Left lung (tissue), 10 donors: ENCODE results near the gene SPIB. TPM values are rescaled to one million over a fixed set of nuclear protein-coding genes. Genes with fewer than 3 reads are reported as not detected.

ENCODE experiments used
- ATAC-seq: fragments of 200-7000 bp; cut with Tn5 transposase; one replicate; pipeline ENCODE4 v1.9.1; 2020; ENCODE audit warnings: moderate library complexity
- DNase-seq, 4 donors: peaks; one replicate each; pipeline ENCODE4 v3.0.0-alpha.2; 2013 to 2020
- H3K27ac ChIP-seq, 2 donors: fragments of 200-600 bp; sonication (generic) in 1 of 2; one replicate each; pipeline versions ENCODE4 v1.5.0 to v1.8.0; 2020 to 2021
- H3K27me3 ChIP-seq, 2 donors: fragments of 200-600 bp; sonication (generic) in 1 of 2; one replicate each; pipeline versions ENCODE4 v1.5.0 to v1.8.0; 2020 to 2021
- H3K36me3 ChIP-seq, 2 donors: fragments of 200-600 bp; sonication (generic) in 1 of 2; one replicate each; pipeline versions ENCODE4 v1.5.0 to v1.8.0; 2020 to 2021
- H3K4me1 ChIP-seq, 2 donors: fragments of 200-600 bp; one replicate each; pipeline ENCODE4 v1.8.0; 2021
- H3K4me3 ChIP-seq, 2 donors: fragments of 200-600 bp; sonication (generic) in 1 of 2; one replicate each; pipeline versions ENCODE4 v1.5.0 to v1.8.0; 2020 to 2021; ENCODE audit warnings: mild to moderate bottlenecking in 1 of 2
- H3K9me3 ChIP-seq, 2 donors: fragments of 200-600 bp; sonication (generic) in 1 of 2; one replicate each; pipeline versions ENCODE4 v1.5.0 to v1.8.0; 2020 to 2021
- CTCF ChIP-seq, 2 donors: fragments of 200-600 bp; sonication (generic) in 1 of 2; IDR thresholded peaks; one replicate each; pipeline versions ENCODE4 v1.5.0 to v1.8.0; 2021; ENCODE audit warnings: antibody characterized with exemption in 2 of 2
- intact Hi-C, 2 donors: fragments of 100-400 bp; cut with DNase I; formaldehyde crosslinking; loops; one replicate each; pipeline versions ENCODE4 v1.11.2 to v1.14.2; 2022
- polyA plus RNA-seq, 6 donors: library from polyadenylated mRNA; unstranded; fragments of 120-200 nt; gene quantifications; one replicate each; pipeline ENCODE4 v1.2.1, GENCODE V29; 2013; ENCODE audit not compliant: insufficient read length in 6 of 6
- total RNA-seq, 2 donors: library from RNA; stranded (reverse); fragmentation: NEBNext Ultra II Directional; extraction: Animal tissue kit (Norgen Biotek cat#: 25700); gene quantifications; one replicate each; pipeline ENCODE4 v1.2.1, GENCODE V29; 2021
- donor health status: DM: no; HTN: yes; CAD: no.
- donor health status: DM: no; HTN: no; CAD: no.

Gene SPIB
- total and polyA plus RNA-seq, 8 donors, result 0.28 to 0.66 (median 0.51) TPM

GRCh38 chr19:50377517-50377916, 41.2 kb upstream of the SPIB start:
- Histone ChIP-seq H3K9me3 (no peaks in the 10 kb centered on the region), H3K36me3 (peaks cover 0 to 53% of the 10 kb centered on the region in 2 donors), H3K4me1 (peaks cover 4 to 36% of the 10 kb centered on the region in 2 donors), H3K4me3 (peak overlapping the region in 1 of 2 donors; percentile 88), H3K27me3 (no peaks in the 10 kb centered on the region), H3K27ac (no peak overlapping the region)
- DNase-seq, result no peak
- intact Hi-C loops, result no loop called here
- ATAC-seq, result no peak
- TF ChIP-seq CTCF (IDR thresholded peaks at IDR 0.05), result no peak

- H3K4me3 ChIP-seq, result no peak overlapping the region
- intact Hi-C loops, result no loop called here
- peaks cover 0 to 59% of the 10 kb centered on the region in 2 donors for H3K36me3 ChIP-seq
- H3K27me3 ChIP-seq, result no peaks in the 10 kb centered on the region
- H3K9me3 ChIP-seq, result no peaks in the 10 kb centered on the region
- H3K4me1 ChIP-seq, result peaks cover 4 to 38% of the 10 kb centered on the region in 2 donors
- DNase-seq, result no peak
- TF ChIP-seq CTCF (IDR thresholded peaks at IDR 0.05), result no peak
- ATAC-seq, result no peak
- H3K27ac ChIP-seq, result no peak overlapping the region
These were observed 40.4 kb upstream of the SPIB start for GRCh38 chr19:50378169-50378862.

GRCh38 chr19:50378863-50379236, 39.9 kb upstream of the SPIB start:
- H3K27ac ChIP-seq, result no peak overlapping the region
- peaks cover 4 to 43% of the 10 kb centered on the region in 2 donors for H3K4me1 ChIP-seq
- TF ChIP-seq CTCF (IDR thresholded peaks at IDR 0.05), result no peak
- no peaks in the 10 kb centered on the region for H3K9me3 ChIP-seq
- DNase-seq (no peak), ATAC-seq (no peak)
- intact Hi-C loops, result no loop called here
- H3K27me3 ChIP-seq, result no peaks in the 10 kb centered on the region
- peaks cover 0 to 59% of the 10 kb centered on the region in 2 donors for H3K36me3 ChIP-seq
- H3K4me3 ChIP-seq, result no peak overlapping the region

- H3K4me1 ChIP-seq, result peaks cover 4 to 46% of the 10 kb centered on the region in 2 donors
- no peak for DNase-seq
- H3K36me3 ChIP-seq, result peaks cover 0 to 59% of the 10 kb centered on the region in 2 donors
- H3K9me3 ChIP-seq, result no peaks in the 10 kb centered on the region
- no peak overlapping the region for H3K4me3 ChIP-seq
- intact Hi-C loops, result no loop called here
- H3K27ac ChIP-seq, result no peak overlapping the region
- no peak for ATAC-seq
- no peaks in the 10 kb centered on the region for H3K27me3 ChIP-seq
- TF ChIP-seq CTCF (IDR thresholded peaks at IDR 0.05), result no peak
These were observed 39.1 kb upstream of the SPIB start for GRCh38 chr19:50379602-50380001.

GRCh38 chr19:50380137-50380536, 38.6 kb upstream of the SPIB start:
- H3K36me3 ChIP-seq, result peaks cover 0 to 59% of the 10 kb centered on the region in 2 donors
- intact Hi-C loops, result no loop called here
- no peak for TF ChIP-seq CTCF (IDR thresholded peaks at IDR 0.05)
- no peaks in the 10 kb centered on the region for H3K27me3 ChIP-seq
- no peak for ATAC-seq
- peaks cover 4 to 51% of the 10 kb centered on the region in 2 donors for H3K4me1 ChIP-seq
- H3K4me3 ChIP-seq, result no peak overlapping the region
- H3K27ac ChIP-seq, result no peak overlapping the region
- H3K9me3 ChIP-seq, result no peaks in the 10 kb centered on the region
- no peak for DNase-seq
